ENCODE measurements around the gene SRRM3.
A peak's percentile ranks its signal among the peaks of the same experiment; 100 is the strongest.

Gene SRRM3

DNA sequence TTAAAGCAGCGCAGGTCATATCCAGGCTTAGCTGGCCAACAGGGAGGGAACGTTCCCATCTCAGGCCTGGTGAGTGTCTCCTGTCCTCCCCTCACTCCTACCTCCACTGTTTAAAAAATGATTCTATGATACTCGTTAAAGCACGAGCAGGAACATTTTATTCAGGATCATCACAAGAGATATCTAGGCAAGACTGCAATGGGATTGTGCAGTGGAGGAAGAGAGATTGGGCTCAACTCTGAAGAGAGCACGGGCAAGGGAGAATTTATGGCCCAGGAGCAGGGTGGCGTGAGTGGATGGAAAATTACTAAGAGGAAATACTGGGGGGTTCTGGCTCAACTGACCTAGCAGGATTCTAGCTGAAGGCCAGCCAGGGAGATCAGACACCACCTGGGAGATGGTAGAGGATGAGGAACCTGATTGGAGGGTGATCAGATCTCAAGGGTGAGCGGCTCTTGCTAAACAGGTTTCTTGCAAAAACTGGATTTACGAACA is 91.8 kb downstream of the SRRM3 start:
- TF ChIP-seq, protein P1, sequence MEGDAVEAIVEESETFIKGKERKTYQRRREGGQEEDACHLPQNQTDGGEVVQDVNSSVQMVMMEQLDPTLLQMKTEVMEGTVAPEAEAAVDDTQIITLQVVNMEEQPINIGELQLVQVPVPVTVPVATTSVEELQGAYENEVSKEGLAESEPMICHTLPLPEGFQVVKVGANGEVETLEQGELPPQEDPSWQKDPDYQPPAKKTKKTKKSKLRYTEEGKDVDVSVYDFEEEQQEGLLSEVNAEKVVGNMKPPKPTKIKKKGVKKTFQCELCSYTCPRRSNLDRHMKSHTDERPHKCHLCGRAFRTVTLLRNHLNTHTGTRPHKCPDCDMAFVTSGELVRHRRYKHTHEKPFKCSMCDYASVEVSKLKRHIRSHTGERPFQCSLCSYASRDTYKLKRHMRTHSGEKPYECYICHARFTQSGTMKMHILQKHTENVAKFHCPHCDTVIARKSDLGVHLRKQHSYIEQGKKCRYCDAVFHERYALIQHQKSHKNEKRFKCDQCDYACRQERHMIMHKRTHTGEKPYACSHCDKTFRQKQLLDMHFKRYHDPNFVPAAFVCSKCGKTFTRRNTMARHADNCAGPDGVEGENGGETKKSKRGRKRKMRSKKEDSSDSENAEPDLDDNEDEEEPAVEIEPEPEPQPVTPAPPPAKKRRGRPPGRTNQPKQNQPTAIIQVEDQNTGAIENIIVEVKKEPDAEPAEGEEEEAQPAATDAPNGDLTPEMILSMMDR (IDR thresholded peaks at IDR 0.05) = no peak
- Histone ChIP-seq H3K4me2 (ENCODE audit: low read length) (no peak overlapping the region), H3K79me2 (no peaks in the 10 kb centered on the region), H3K27me3 (ENCODE audit: control insufficient read depth, insufficient read depth, low read length) (no peaks in the 10 kb centered on the region), H3K4me3 (ENCODE audit: low read depth, low read length) (peak overlapping the region; percentile 20), H3K27ac (peak overlapping the region; percentile 81), H2AFZ (peak overlapping the region; percentile 79), H3K9me3 (ENCODE audit: control insufficient read depth, low read length) (no peaks in the 10 kb centered on the region), H3K4me1 (peaks cover 16% of the 10 kb centered on the region), H3K36me3 (ENCODE audit: control insufficient read depth, insufficient read depth, low read length) (no peaks in the 10 kb centered on the region), H3K9ac (no peak overlapping the region)

DNA sequence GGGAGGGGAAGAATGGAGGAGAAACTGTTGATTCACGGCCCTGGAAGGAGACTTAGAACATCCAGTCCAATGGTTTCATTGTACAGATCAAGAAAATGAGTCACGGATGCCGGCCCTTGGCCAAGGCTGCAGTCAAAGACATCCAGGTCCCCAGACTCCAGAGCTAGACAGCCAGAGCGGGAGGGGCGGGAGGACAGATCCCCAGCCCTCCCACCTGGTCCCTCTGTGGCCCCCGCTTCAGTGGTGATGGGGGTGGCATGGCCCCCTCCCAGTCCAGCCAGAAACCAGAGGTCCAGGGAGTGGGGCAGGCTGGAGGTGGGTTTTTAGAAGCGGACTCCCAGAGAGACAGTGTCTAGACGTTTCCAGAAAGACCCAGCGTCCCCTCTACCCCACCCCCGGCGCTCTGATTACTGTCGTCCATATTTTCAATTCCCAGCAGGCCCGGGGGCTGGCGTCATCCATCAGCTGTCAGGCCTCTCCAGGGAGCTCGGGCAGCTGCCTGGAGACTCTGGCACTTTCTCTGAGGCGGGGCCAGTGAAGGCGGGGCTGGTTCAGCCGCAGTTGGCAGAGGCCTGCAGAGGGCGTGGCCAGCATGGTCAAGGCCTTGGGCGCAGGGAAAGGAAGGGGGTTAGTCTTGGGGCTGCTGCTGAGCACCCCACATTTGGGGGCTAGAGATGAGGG is 92.8 kb downstream of the SRRM3 start:
- Histone ChIP-seq H3K79me2 (no peaks in the 10 kb centered on the region), H3K4me2 (ENCODE audit: low read length) (peak overlapping the region; percentile 78), H3K27me3 (ENCODE audit: control insufficient read depth, insufficient read depth, low read length) (no peaks in the 10 kb centered on the region), H3K4me1 (peaks cover 16% of the 10 kb centered on the region), H3K9me3 (ENCODE audit: control insufficient read depth, low read length) (no peaks in the 10 kb centered on the region), H3K9ac (no peak overlapping the region), H3K27ac (peak overlapping the region; percentile 81), H3K4me3 (ENCODE audit: low read depth, low read length) (peak overlapping the region; percentile 42), H2AFZ (peak overlapping the region; percentile 70), H3K36me3 (ENCODE audit: control insufficient read depth, insufficient read depth, low read length) (no peaks in the 10 kb centered on the region)
- TF ChIP-seq, protein P1 (IDR thresholded peaks at IDR 0.05) = no peak

DNA sequence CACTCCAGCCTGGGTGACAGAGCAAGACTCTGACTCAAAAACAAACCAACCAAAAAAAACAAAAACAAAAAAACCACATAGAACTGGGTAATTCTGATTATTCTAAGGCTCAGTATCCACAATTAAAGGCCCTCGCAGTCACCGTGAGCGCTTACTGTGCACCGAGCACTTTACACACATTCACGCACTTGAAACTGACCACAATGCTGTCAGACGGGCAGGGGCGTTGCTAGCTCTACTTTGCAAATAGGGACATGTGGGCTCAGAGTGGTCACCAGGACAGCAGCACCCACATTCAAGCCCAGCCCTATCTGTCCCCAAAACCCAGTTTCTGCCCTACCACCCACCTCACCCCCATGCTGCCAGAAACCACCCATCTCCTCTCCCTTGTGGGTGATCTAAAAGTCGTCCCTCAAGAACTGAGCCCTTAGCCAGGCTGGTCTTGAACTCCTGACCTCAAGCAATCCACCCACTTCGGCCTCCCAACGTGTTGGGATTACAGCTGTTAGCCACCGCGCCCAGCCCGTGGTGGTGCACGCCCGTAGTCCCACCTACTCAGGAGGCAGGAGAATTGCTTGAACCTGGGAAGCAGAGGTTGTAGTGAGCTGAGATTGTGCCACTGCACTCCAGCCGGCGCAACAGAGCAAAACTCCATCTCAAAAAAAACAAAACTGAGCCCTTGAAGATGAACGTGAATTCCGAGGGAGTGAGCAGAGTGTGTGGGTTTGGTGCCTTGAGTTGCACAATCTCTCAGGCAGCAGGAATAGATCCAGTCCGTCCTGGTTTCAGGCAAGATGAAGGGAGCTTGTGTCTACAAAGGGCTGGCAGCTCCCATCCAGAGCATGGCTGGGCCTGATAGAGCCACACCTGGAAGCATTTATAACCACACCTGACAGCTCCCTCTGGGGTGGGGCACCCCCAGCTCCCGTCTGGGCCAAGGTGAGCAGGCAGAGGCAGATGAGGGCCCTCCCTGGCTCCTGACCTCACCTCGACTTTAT is 95.3 kb downstream of the SRRM3 start:
- H3K27ac ChIP-seq = peak overlapping the region; percentile 25
- H3K36me3 ChIP-seq (ENCODE audit: control insufficient read depth, insufficient read depth, low read length) = no peaks in the 10 kb centered on the region
- H3K9ac ChIP-seq = no peak overlapping the region
- H3K4me1 ChIP-seq = peaks cover 15% of the 10 kb centered on the region
- TF ChIP-seq, protein P1 (IDR thresholded peaks at IDR 0.05) = no peak
- no peaks in the 10 kb centered on the region for H3K79me2 ChIP-seq
- H3K9me3 ChIP-seq (ENCODE audit: control insufficient read depth, low read length) = no peaks in the 10 kb centered on the region
- no peak overlapping the region for H3K4me2 ChIP-seq (ENCODE audit: low read length)
- no peak overlapping the region for H3K4me3 ChIP-seq (ENCODE audit: low read depth, low read length)
- H3K27me3 ChIP-seq (ENCODE audit: control insufficient read depth, insufficient read depth, low read length) = no peaks in the 10 kb centered on the region
- peak overlapping the region; percentile 56 for H2AFZ ChIP-seq

DNA sequence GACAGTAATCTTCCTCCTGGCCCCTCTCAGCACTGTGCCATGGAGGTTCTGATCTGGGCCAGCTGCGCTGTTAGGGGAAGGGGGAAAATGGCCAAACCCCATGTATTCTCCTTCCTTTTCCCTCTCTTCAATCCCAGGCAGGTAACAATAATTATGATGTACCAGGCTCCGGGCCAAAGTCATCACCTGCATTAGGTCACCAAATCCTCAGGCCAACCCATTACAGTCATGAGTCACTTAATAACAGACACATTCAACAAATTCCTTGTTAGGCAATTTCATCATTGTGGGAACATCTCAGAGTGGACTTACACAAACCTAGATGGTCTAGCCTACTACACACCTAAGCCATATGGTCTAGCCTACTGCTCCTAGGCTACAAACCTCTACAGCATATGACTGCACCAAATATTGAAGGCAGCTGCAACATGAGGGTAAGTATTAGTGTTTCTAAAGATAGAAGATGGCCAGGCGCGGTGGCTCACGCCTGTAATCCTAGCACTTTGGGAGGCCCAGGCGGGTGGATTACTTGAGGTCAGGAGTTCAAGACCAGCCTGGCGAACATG is 98.6 kb downstream of the SRRM3 start:
- no peaks in the 10 kb centered on the region for H3K9me3 ChIP-seq (ENCODE audit: control insufficient read depth, low read length)
- no peak overlapping the region for H3K27ac ChIP-seq
- H3K4me2 ChIP-seq (ENCODE audit: low read length) = no peak overlapping the region
- H3K9ac ChIP-seq = no peak overlapping the region
- H3K4me1 ChIP-seq = peaks cover 11% of the 10 kb centered on the region
- TF ChIP-seq, protein P1 (IDR thresholded peaks at IDR 0.05) = no peak
- H3K36me3 ChIP-seq (ENCODE audit: control insufficient read depth, insufficient read depth, low read length) = no peaks in the 10 kb centered on the region
- H3K27me3 ChIP-seq (ENCODE audit: control insufficient read depth, insufficient read depth, low read length) = no peaks in the 10 kb centered on the region
- H2AFZ ChIP-seq = no peak overlapping the region
- H3K4me3 ChIP-seq (ENCODE audit: low read depth, low read length) = no peak overlapping the region
- no peaks in the 10 kb centered on the region for H3K79me2 ChIP-seq

All from parathyroid adenoma (tissue), 2 donors.